Gastroesophageal sphincter (tissue), 4 donors: ENCODE measurements around the gene CCRL2. TPM values are rescaled to one million over a fixed set of nuclear protein-coding genes. Genes with fewer than 3 reads are reported as not detected.

Experiments used
- ATAC-seq: fragments of 150-250 bp; one replicate; pipeline ENCODE4 v1.9.1; 2016; ENCODE audit warnings: mild to moderate bottlenecking, moderate library complexity
- H3K27ac ChIP-seq, 4 donors: fragments of 200-600 bp; sonication (generic) in 3 of 4; 1 replicate in 3 of 4; 2 replicates in 1 of 4; pipeline ENCODE4 v1.5.1; 2016 to 2019
- H3K27me3 ChIP-seq: fragments of 200-600 bp; sonication (generic); one replicate; pipeline ENCODE4 v1.5.1; 2019
- H3K36me3 ChIP-seq, 2 donors: fragments of 200-600 bp; sonication (generic); one replicate each; pipeline ENCODE4 v1.5.1; 2019; ENCODE audit warnings: control low read depth in 1 of 2
- H3K4me1 ChIP-seq, 3 donors: fragments of 200-600 bp; sonication (generic); 1 replicate in 2 of 3; 2 replicates in 1 of 3; pipeline ENCODE4 v1.5.1; 2016 to 2019; ENCODE audit warnings: control low read depth in 2 of 3
- H3K4me3 ChIP-seq, 2 donors: fragments of 200-600 bp; sonication (generic); one replicate each; pipeline ENCODE4 v1.5.1; 2019; ENCODE audit warnings: mild to moderate bottlenecking in 1 of 2, moderate library complexity in 1 of 2
- H3K9me3 ChIP-seq, 3 donors: fragments of 200-600 bp; sonication (generic); one replicate each; pipeline ENCODE4 v1.5.1; 2017 to 2019; ENCODE audit warnings: control low read depth in 2 of 3
- CTCF ChIP-seq, 4 experiments: fragments of 200-600 bp in 2 of 4; fragments of 450-650 bp in 2 of 4; sonication (generic) in 1 of 4; IDR thresholded peaks; one replicate each; pipeline ENCODE4 v1.5.1; 2017 to 2019; ENCODE audit warnings: antibody characterized with exemption in 4 of 4, mild to moderate bottlenecking in 2 of 4, moderate library complexity in 2 of 4
- EP300 ChIP-seq: sonication (generic); formaldehyde crosslinking; IDR thresholded peaks from one replicate; pipeline ENCODE4 v1.6.1; 2017; ENCODE audit warnings: antibody characterized with exemption, mild to moderate bottlenecking
- POLR2A ChIP-seq, 2 donors: fragments of 450-650 bp; IDR thresholded peaks; one replicate each; pipeline ENCODE4 v1.6.1; 2017; ENCODE audit warnings: antibody characterized with exemption in 2 of 2, mild to moderate bottlenecking in 2 of 2, moderate library complexity in 1 of 2
- POLR2AphosphoS5 ChIP-seq: sonication (generic); formaldehyde crosslinking; IDR thresholded peaks from one replicate; pipeline ENCODE4 v1.6.1; 2017; ENCODE audit warnings: antibody characterized with exemption
- WGBS, 2 donors: methylation state at CpG; one replicate each; pipeline ENCODE4 v1.1.5; 2018; ENCODE audit warnings: low coverage in 1 of 2; 5-methylcytosine and 5-hydroxymethylcytosine counted together
- total RNA-seq, 4 donors: library from RNA; depleted of rRNA; stranded (reverse); fragments of >200 nt; gene quantifications; one replicate each; pipeline ENCODE4 v1.1.0, GENCODE V29; 2016

Gene CCRL2
- total RNA-seq, 4 donors from 2014 or later, result 0.89 to 15.8 (median 1.9) TPM

- Histone ChIP-seq H3K36me3 (no peaks in the 10 kb centered on the region), H3K27me3 (no peaks in the 10 kb centered on the region), H3K4me1 (no peaks in the 10 kb centered on the region), H3K4me3 (no peak overlapping the region), H3K9me3 (no peaks in the 10 kb centered on the region), H3K27ac (no peak overlapping the region)
- WGBS, 2 donors, result 74 to 91% methylated on average over 3 to 7 of the region's 7 CpGs
- no peak for ATAC-seq
- TF ChIP-seq POLR2A (IDR thresholded peaks at IDR 0.05), result no peak
- no peak for TF ChIP-seq POLR2AphosphoS5
- TF ChIP-seq EP300, result no peak
- TF ChIP-seq CTCF (IDR thresholded peaks at IDR 0.05), result no peak
Measured at GRCh38 chr3:46416811-46417510, 9.9 kb downstream of the CCRL2 start.

- Histone ChIP-seq H3K36me3 (no peaks in the 10 kb centered on the region), H3K27ac (no peak overlapping the region), H3K9me3 (no peaks in the 10 kb centered on the region), H3K4me1 (no peaks in the 10 kb centered on the region), H3K27me3 (no peaks in the 10 kb centered on the region), H3K4me3 (no peak overlapping the region)
- WGBS, 2 donors, result 89 to 100% methylated on average over 3 to 4 of the region's 9 CpGs
- no peak for TF ChIP-seq CTCF (IDR thresholded peaks at IDR 0.05)
- TF ChIP-seq POLR2AphosphoS5, result no peak
- TF ChIP-seq EP300, result no peak
- TF ChIP-seq POLR2A (IDR thresholded peaks at IDR 0.05), result no peak
- no peak for ATAC-seq
Measured at GRCh38 chr3:46417841-46418611, 11.0 kb downstream of the CCRL2 start.

- ATAC-seq, result no peak
- H3K36me3 ChIP-seq, result no peaks in the 10 kb centered on the region
- H3K27ac ChIP-seq, result no peak overlapping the region
- TF ChIP-seq POLR2A (IDR thresholded peaks at IDR 0.05), result no peak
- no peak for TF ChIP-seq POLR2AphosphoS5
- TF ChIP-seq EP300, result no peak
- TF ChIP-seq CTCF (IDR thresholded peaks at IDR 0.05), result no peak
- WGBS, 2 donors, result 100% methylated on average over 1 of the region's 4 CpGs
- no peaks in the 10 kb centered on the region for H3K9me3 ChIP-seq
- no peak overlapping the region for H3K4me3 ChIP-seq
- H3K27me3 ChIP-seq, result no peaks in the 10 kb centered on the region
- H3K4me1 ChIP-seq, result no peaks in the 10 kb centered on the region
Measured at GRCh38 chr3:46419816-46420215, 12.8 kb downstream of the CCRL2 start.

GRCh38 chr3:46420931-46421330 is 13.9 kb downstream of the CCRL2 start:
- TF ChIP-seq POLR2AphosphoS5, result no peak
- no peak for TF ChIP-seq POLR2A (IDR thresholded peaks at IDR 0.05)
- TF ChIP-seq EP300, result no peak
- no peak for TF ChIP-seq CTCF (IDR thresholded peaks at IDR 0.05)
- H3K4me1 ChIP-seq, result no peaks in the 10 kb centered on the region
- no peak overlapping the region for H3K4me3 ChIP-seq
- ATAC-seq, result no peak
- no peak overlapping the region for H3K27ac ChIP-seq
- H3K27me3 ChIP-seq, result no peaks in the 10 kb centered on the region
- no peaks in the 10 kb centered on the region for H3K36me3 ChIP-seq
- 50 to 100% methylated on average over 1 of the region's 2 CpGs for WGBS, 2 donors
- H3K9me3 ChIP-seq, result no peaks in the 10 kb centered on the region

GRCh38 chr3:46422617-46423016 is 15.6 kb downstream of the CCRL2 start:
- no peaks in the 10 kb centered on the region for H3K9me3 ChIP-seq
- TF ChIP-seq CTCF (IDR thresholded peaks at IDR 0.05), result no peak
- no peak for TF ChIP-seq POLR2A (IDR thresholded peaks at IDR 0.05)
- TF ChIP-seq POLR2AphosphoS5, result no peak
- no peak for TF ChIP-seq EP300
- no peak overlapping the region for H3K4me3 ChIP-seq
- ATAC-seq, result no peak
- H3K4me1 ChIP-seq, result no peaks in the 10 kb centered on the region
- H3K27ac ChIP-seq, result no peak overlapping the region
- no peaks in the 10 kb centered on the region for H3K27me3 ChIP-seq
- no peaks in the 10 kb centered on the region for H3K36me3 ChIP-seq
- 75 to 100% methylated on average over 2 of the region's 6 CpGs for WGBS, 2 donors
